ENCODE results near the gene TOB2.
"Not testable (repeated sequence)": the region's sequence is repeated elsewhere in the genome, so short reads cannot be mapped to it uniquely, and the experiment has no call there.

TOB2 gene

DNA sequence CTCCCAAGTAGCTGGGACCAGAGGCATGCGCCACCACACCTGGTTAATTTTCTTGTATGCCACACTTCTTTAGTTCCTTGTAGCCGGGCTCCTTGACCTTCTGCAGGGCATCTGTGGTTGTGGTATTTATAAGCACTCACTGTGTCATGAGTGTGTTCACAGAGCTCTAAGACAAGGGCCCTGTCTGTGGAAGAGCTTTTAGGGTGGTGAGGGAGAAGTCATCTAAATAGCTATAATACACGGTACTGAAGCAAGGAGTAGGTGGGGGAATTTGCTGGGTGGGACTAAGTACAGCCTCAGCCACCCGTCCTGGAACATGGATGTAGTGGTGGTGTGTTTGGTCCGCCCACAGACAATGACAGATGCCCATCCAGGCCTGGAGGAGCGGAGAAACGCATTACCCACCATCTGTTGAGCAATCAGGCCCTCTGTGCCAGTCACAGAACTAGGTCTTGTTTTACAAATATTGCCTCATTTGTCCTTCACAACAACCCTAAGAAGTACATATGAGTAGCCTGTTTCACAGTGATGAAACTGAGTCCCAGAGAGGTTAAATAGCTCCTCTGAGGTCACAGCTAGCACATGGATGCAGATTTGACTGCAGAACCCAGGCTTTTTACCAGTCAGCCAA is 32.4 kb upstream of the TOB2 start:
- no peak for FAIRE-seq
- TF ChIP-seq POLR2A (IDR thresholded peaks at IDR 0.05; ENCODE audit: low read depth, low read length) = no peak
- no peak for DNase-seq (ENCODE audit: insufficient read length, low spot score)

DNA sequence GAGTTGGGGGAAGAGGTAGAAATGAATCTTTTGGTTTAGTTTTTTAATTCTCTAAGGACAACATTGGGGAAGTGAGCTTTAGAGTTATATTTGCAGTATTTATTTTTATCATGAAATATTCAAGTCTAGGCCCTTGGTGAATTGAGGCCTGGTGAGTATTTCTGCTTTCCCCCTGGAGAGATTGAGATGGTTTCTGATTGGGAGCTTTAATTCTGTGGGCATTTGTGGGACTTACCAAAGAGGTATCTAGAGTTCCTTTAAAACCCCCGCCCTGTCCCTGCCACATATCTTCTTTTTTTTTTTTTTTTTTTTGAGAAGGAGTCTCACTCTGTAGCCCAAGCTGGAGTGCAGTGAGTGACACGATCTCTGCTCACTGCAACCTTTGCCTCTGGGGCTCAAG is 31.9 kb upstream of the TOB2 start:
- no peak for DNase-seq (ENCODE audit: insufficient read length, low spot score)
- no peak for FAIRE-seq
- no peak for TF ChIP-seq POLR2A (IDR thresholded peaks at IDR 0.05; ENCODE audit: low read depth, low read length)

DNA sequence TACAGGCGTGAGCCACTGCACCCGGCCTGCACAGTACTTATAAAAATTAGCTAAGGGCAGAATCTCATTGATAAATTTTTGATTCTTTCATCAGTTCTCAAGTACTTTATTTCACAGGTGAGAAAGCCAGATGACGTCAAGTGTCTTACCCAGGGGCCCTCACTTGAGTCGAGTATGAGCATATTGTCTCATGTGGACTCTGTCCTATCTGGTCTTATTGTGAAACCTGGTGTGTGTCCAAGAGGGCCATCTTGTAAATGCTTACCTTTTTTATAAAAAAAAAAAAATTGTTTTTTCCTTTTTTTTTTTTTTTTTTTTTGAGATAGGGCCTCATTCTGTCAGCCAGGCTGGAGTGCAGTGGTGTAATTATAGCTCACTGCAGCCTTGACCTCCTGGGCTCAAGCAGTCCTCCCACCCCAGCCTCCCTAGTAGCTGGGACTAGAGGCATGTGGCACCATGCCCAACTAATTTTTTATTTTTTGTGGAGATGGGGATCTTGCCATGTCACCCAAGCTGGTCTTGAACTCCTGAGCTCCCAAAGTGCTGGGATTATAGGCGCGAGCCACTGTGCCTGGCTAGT is 28.4 kb upstream of the TOB2 start:
- TF ChIP-seq POLR2A (IDR thresholded peaks at IDR 0.05; ENCODE audit: low read depth, low read length) = no peak
- DNase-seq (ENCODE audit: insufficient read length, low spot score) (no peak), FAIRE-seq (no peak)

DNA sequence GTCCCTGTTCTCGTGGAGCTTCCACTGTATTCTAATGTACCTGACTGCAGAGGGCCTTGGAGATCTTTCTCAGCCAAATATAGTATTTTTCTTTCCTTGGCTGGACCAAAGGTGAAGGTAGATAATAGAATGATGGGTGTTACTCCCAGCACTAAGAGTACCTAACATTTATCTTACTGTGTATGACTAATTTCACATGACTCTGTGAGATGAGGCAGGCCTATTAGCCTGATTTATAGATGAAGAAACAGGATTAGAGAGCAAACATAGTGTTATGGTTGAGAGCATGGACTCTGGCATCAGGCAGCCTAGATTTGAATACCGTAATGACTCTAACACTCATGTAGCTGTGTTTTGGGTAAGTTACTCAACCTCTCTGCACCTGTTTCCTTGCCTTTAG is 25.0 kb upstream of the TOB2 start:
- no peak for TF ChIP-seq POLR2A (IDR thresholded peaks at IDR 0.05; ENCODE audit: low read depth, low read length)
- FAIRE-seq (no peak), DNase-seq (ENCODE audit: insufficient read length, low spot score) (no peak)

DNA sequence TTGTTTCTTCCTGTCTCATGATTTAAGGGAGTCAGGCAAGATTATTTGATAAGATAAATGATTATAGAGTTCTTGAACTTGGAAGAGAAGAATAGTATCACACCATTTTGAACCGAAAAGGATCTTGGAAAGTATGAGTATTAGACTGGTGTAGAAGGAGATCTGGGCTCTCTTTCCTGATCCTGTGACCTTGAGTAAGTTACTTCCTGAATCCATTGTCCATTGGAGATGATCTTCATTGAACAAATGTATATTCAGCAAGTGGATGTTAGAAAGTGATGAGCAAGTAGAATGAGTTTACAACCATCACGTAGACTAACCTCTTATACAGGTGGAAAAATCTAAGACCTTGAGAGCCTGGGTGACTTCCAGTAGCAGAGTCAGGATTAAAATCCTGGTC is 24.3 kb upstream of the TOB2 start:
- TF ChIP-seq POLR2A (IDR thresholded peaks at IDR 0.05; ENCODE audit: low read depth, low read length) = no peak
- FAIRE-seq = no peak
- DNase-seq (ENCODE audit: insufficient read length, low spot score) = no peak

DNA sequence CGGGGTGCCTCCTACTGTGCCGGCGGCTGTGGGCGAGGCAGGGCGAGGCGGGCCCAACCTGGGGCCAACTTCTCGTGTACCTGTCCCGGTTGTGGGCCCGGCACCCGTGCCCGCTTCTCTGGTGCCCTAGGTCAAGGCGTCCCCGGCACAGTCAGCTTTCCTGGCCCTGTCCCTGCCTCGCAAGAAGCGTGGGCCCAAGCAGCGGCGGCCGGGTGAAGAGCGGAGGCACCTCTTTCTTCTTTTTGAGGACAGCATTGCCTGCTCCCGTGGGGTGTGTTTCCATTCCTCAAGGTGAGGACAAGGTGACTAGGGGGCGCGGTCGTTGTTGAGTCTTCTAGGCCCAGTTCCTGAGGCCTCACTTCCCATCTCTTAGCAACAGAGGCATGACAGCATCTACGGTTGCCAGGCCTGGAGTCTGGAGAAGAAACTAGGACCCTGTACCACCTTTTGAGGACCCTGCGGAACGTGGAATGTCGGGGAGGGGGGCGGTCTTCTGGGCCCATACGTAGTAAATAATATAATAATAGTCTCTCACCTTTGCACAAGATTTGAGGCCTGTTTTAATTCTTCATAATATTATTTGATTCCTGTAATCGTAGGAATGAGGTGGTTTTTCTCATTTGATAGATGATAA is 22.7 kb upstream of the TOB2 start:
- no peak for TF ChIP-seq POLR2A (IDR thresholded peaks at IDR 0.05; ENCODE audit: low read depth, low read length)
- no peak for DNase-seq (ENCODE audit: insufficient read length, low spot score)
- no peak for FAIRE-seq

DNA sequence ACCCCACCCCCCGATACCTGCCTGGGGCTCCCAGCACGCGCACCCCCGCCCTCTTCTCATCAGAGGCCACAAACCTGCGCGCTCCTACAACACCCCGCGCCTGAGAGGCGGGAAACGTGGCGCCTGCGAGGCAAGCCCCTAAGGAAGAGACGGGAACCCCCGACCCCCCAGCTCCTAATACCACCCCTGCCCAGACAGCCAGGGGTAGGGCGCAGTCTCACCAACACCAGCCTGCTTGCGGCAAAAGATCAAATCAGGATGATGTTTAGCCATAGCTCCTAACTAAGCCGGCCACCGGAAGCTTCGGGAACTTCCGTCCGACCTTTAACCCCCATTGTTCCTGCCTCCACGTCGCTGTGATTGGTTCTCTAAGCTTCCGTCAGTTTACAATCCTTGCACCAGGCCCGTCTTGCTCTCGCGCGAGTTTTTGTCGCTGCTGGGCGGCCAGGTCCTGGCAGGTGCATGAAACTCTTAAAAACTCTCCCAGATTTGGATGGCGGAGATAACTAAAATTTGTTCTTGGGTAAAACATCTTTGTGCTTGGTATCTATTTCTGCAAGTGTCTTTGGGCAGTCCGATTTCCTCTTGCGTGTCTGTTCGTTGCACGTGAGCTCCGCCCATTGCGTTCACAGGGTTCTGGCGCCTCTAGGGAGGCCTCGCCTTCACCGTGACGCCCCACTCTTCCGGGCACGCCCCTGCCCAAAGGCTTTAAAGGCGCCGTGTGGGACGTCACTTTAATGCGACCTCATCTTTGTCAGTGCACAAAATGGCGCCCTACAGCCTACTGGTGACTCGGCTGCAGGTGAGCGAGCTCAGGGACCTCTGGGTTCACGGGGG is 22.0 kb upstream of the TOB2 start, which contains the start of the genes ACO2 and PHF5A:
TSS of gene ACO2 (plus strand) at position 737 of the 837 bp plus-strand sequence. CDS start at position 767, 30 bp downstream.
TSS of gene PHF5A (minus strand) at position 312 of the 837 bp plus-strand sequence. CDS start at position 273, 39 bp downstream.
- TF ChIP-seq POLR2A (IDR thresholded peaks at IDR 0.05; ENCODE audit: low read depth, low read length) = peak; percentile 56
- FAIRE-seq = peak; percentile 66

DNA sequence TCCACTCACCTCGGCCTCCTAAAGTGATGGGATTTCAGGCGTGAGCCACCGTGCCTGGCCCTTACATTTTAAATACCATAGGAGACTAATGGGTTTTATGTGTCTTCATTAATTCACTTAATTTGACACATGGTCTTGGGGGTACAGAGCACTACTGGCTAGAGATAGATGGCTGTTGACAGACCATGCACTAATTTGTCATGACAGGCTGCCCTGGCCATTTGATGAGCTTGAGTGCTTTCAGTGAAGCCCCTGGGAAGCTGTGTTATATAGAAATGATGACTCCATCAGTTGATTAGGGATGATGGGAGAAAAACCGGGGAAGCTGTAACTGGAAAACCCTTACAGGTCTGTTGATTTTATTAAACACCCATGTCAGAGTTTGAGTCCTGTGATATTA is 15.3 kb upstream of the TOB2 start:
- FAIRE-seq = no peak
- TF ChIP-seq POLR2A (IDR thresholded peaks at IDR 0.05; ENCODE audit: low read depth, low read length) = no peak
- no peak for DNase-seq (ENCODE audit: insufficient read length, low spot score)

More for the DNA sequence above, 22.0 kb upstream of the TOB2 start, which contains the start of the genes ACO2 and PHF5A:
- peak; percentile 76 for DNase-seq (ENCODE audit: insufficient read length, low spot score)

DNA sequence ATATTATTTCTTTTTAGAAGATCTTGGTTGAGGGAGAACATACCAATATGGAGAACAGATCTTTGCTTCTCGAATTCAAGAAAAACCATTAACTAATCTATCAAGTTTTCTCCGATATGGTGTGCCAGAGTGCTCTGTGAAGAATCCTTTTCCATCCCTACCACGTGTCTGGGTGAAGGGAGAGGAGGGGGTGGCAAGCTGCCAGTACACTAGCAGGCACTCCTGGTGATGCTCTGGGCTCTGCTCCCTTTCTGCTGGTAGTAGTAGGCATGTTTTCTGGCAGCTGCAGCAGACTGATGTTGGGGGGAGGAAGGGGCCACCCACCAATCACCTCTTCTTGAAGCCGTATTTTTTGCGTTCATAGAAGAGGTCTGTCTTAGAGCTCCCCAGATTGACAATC is 13.5 kb upstream of the TOB2 start:
- not testable (repeated sequence) for DNase-seq (ENCODE audit: insufficient read length, low spot score); FAIRE-seq

DNA sequence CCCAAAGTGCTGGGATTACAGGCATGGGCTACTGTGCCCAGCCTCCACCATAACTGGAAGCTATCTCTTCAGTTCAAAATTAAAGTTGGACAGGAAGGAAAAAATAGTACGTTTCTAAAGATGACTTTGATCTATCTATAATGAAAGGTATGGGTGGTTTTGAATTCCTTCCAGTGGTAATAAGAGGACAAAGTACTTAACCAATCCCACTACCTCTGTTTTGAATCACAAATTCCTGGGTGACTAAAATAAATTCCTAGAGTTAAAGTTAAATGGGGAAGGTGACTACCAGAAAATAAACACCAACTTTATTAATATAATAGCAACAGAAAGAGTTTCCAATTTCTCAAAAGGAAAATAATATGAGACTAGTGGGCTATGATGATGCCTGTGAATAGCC is 12.8 kb upstream of the TOB2 start:
- no peak for TF ChIP-seq POLR2A (IDR thresholded peaks at IDR 0.05; ENCODE audit: low read depth, low read length)

DNA sequence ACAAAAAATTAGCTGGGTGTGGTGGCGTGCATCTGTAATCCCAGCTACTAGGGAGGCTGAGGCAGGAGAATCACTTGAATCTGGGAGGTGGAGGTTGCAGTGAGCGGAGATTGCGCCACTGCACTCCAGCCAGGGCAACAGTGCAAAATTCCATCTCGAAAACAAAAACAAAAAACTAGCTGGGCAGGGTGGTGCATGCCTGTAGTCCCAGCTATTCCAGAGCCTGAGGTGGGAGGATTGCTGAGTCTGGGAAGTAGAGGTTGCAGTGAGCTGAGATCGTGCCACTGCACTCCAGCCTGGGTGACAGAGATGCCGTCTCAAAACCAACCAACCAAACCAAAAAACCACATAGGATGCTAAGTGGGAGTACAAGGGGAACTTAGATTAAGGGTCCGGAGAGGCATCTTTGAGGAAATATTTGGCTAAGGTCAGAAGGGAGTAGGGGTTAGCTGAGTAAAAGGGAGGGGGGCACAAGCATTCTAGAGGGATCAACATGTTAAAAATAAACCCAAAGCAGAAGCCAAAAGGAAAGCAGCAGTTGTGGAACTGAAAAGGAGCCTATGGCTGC is 11.6 kb upstream of the TOB2 start:
- no peak for FAIRE-seq
- no peak for DNase-seq (ENCODE audit: insufficient read length, low spot score)
- no peak for TF ChIP-seq POLR2A (IDR thresholded peaks at IDR 0.05; ENCODE audit: low read depth, low read length)

More for the DNA sequence above, 12.8 kb upstream of the TOB2 start:
- FAIRE-seq (no peak), DNase-seq (ENCODE audit: insufficient read length, low spot score) (no peak)

DNA sequence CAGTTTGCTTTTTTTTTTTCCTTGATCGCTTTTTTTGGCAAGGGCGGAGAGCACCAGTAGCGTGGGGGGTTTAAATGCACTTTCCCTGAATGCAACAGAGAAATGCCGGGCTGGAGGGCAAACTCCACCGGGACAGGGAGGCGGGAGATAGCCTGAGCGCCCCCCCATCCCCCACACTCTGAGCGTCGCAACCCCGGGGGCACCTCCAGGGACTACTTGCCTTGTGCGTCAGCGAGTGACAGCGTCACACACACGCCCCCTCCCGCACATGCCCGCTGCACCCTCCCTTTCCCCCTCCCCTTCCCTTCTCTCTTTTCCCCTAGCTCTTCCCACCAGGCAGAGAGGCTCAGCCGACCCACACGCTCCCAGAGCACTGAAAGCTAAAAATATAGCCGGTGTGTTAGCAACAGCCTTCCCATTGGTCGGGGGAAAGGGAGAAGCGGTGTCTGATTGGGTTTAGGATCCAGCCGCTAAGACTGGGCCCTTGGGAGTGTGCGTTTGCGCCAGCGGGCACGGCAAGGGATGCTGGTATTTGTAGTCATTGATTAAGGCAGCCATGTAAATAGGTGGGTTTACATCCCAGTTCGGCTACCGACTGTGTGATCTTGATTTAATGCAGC is 1.7 kb upstream of the TOB2 start:
- peak; percentile 82 for FAIRE-seq

More for the DNA sequence above, 1.7 kb upstream of the TOB2 start:
- DNase-seq (ENCODE audit: insufficient read length, low spot score) = peak; percentile 76
- TF ChIP-seq POLR2A (IDR thresholded peaks at IDR 0.05; ENCODE audit: low read depth, low read length) = 0 out of 2 replicates have a peak, but pooled peaks have one; percentile 24

Data from H54 (cell line).